Upper lobe of right lung (tissue), 1 donor: Measurements from ENCODE around the gene GAL3ST3. TPM values are rescaled to one million over a fixed set of nuclear protein-coding genes. Genes with fewer than 3 reads are reported as not detected.
"Not testable (repeated sequence)": the region's sequence is repeated elsewhere in the genome, so short reads cannot be mapped to it uniquely, and the experiment has no call there.

Source experiments
- ATAC-seq: fragments of 200-7000 bp; cut with Tn5 transposase; one replicate; pipeline ENCODE4 v1.9.1; 2020; ENCODE audit warnings: mild to moderate bottlenecking, moderate library complexity
- DNase-seq: peaks from one replicate; pipeline ENCODE4 v3.0.0-alpha.2; 2020
- H3K27ac ChIP-seq: fragments of 200-600 bp; one replicate; pipeline ENCODE4 v1.8.0; 2022
- H3K27me3 ChIP-seq: fragments of 200-600 bp; one replicate; pipeline ENCODE4 v1.8.0; 2022; ENCODE audit warnings: mild to moderate bottlenecking
- H3K36me3 ChIP-seq: fragments of 200-600 bp; one replicate; pipeline ENCODE4 v1.8.0; 2022
- H3K4me1 ChIP-seq: fragments of 200-600 bp; one replicate; pipeline ENCODE4 v1.8.0; 2022
- H3K4me3 ChIP-seq: fragments of 200-600 bp; one replicate; pipeline ENCODE4 v1.8.0; 2022; ENCODE audit warnings: mild to moderate bottlenecking
- H3K9me3 ChIP-seq: fragments of 200-600 bp; one replicate; pipeline ENCODE4 v1.8.0; 2022
- CTCF ChIP-seq: fragments of 200-600 bp; IDR thresholded peaks from one replicate; pipeline ENCODE4 v1.8.0; 2022; ENCODE audit warnings: antibody characterized with exemption
- intact Hi-C: fragments of 100-400 bp; cut with DNase I; formaldehyde crosslinking; loops from one replicate; pipeline ENCODE4 v1.11.0; 2022
- total RNA-seq: library from RNA; stranded (reverse); fragmentation: NEBNext Ultra II Directional; extraction: Animal tissue kit (Norgen Biotek cat#: 25700); gene quantifications from one replicate; pipeline ENCODE4 v1.2.1, GENCODE V29; 2021
- donor health status: DM: no; HTN: yes; CAD: no; lungs with severe emphysema.

Gene GAL3ST3
- total RNA-seq, 1 donor from 2014 or later, result not detected

- no peaks in the 10 kb centered on the region for H3K27me3 ChIP-seq
These were observed 12.6 kb downstream of the GAL3ST3 start for GRCh38 chr11:66036334-66036710.

GRCh38 chr11:66035653-66036333 lies 13.2 kb downstream of the GAL3ST3 start:
- Histone ChIP-seq H3K27ac (no peak overlapping the region), H3K27me3 (no peaks in the 10 kb centered on the region), H3K4me1 (no peaks in the 10 kb centered on the region), H3K36me3 (no peaks in the 10 kb centered on the region), H3K9me3 (no peaks in the 10 kb centered on the region), H3K4me3 (no peak overlapping the region)
- TF ChIP-seq CTCF, result no peak
- DNase-seq (no peak), ATAC-seq (no peak)
- intact Hi-C loops, result no loop called here

More at GRCh38 chr11:66036334-66036710, 12.6 kb downstream of the GAL3ST3 start:
- intact Hi-C loops, result no loop called here
- DNase-seq, result no peak
- Histone ChIP-seq H3K4me1 (no peaks in the 10 kb centered on the region), H3K9me3 (no peaks in the 10 kb centered on the region), H3K27ac (no peak overlapping the region), H3K4me3 (no peak overlapping the region), H3K36me3 (no peaks in the 10 kb centered on the region)
- ATAC-seq, result no peak
- TF ChIP-seq CTCF, result no peak

- H3K27me3 ChIP-seq, result no peaks in the 10 kb centered on the region
- DNase-seq (no peak), ATAC-seq (no peak)
- no peaks in the 10 kb centered on the region for H3K9me3 ChIP-seq
- no peak for TF ChIP-seq CTCF
- H3K4me3 ChIP-seq, result no peak overlapping the region
- no peak overlapping the region for H3K27ac ChIP-seq
- intact Hi-C loops, result no loop called here
- H3K36me3 ChIP-seq, result no peaks in the 10 kb centered on the region
- H3K4me1 ChIP-seq, result no peaks in the 10 kb centered on the region
These were observed 15.8 kb downstream of the GAL3ST3 start for GRCh38 chr11:66032957-66033735.

GRCh38 chr11:66026017-66026529 lies 22.9 kb downstream of the GAL3ST3 start, which contains the start of gene CATSPER1:
Gene CATSPER1, minus strand, starts transcription at chr11:66026479. Its CDS starts 100 bp downstream, at chr11:66026379.
- intact Hi-C loops, result no loop called here
- Histone ChIP-seq H3K4me1 (peaks cover 13% of the 10 kb centered on the region), H3K27ac (no peak within 1 kb of the TSS), H3K9me3 (no peaks in the 10 kb centered on the region), H3K27me3 (no peaks in the 10 kb centered on the region), H3K36me3 (no peaks in the 10 kb centered on the region), H3K4me3 (no peak within 1 kb of the TSS)
- DNase-seq (no peak), ATAC-seq (no peak)
- no peak for TF ChIP-seq CTCF

GRCh38 chr11:66023186-66023440 lies 25.8 kb downstream of the GAL3ST3 start:
- DNase-seq, ATAC-seq, H3K27ac ChIP-seq, intact Hi-C loops, H3K36me3 ChIP-seq, H3K4me3 ChIP-seq, H3K9me3 ChIP-seq, H3K27me3 ChIP-seq: not testable (repeated sequence)
- H3K4me1 ChIP-seq, result peaks cover 13% of the 10 kb centered on the region

GRCh38 chr11:66022401-66023185 lies 26.4 kb downstream of the GAL3ST3 start:
- DNase-seq (peak; percentile 89), ATAC-seq (peak; percentile 92)
- peak overlapping the region; percentile 16 for H3K4me3 ChIP-seq
- no peaks in the 10 kb centered on the region for H3K9me3 ChIP-seq
- no peaks in the 10 kb centered on the region for H3K36me3 ChIP-seq
- H3K27ac ChIP-seq, result no peak overlapping the region
- peak; percentile 97 for TF ChIP-seq CTCF
- no peaks in the 10 kb centered on the region for H3K27me3 ChIP-seq
- intact Hi-C loops, result no loop called here
- peaks cover 13% of the 10 kb centered on the region for H3K4me1 ChIP-seq
